Activated CD4-positive, alpha-beta memory T cell treated with anti-CD3 and anti-CD28 coated beads for 36 hours (primary cell): ENCODE data around the gene APOBEC3H. TPM values are rescaled to one million over a fixed set of nuclear protein-coding genes. Genes with fewer than 3 reads are reported as not detected.

Experiments used
- CTCF ChIA-PET: fragments of 350-600 bp; sonication (Branson Sonifier 250); formaldehyde crosslinking; loops from one replicate; lab custom pipeline; 2021; ENCODE audit warnings: antibody characterized with exemption, inconsistent platforms; lab: Charles Lee
- POLR2A ChIA-PET: fragments of 350-600 bp; sonication (Branson Sonifier 250); formaldehyde crosslinking; loops from one replicate; lab custom pipeline; 2021; ENCODE audit warnings: antibody characterized with exemption; lab: Charles Lee
- DNase-seq: peaks from one replicate; pipeline ENCODE4 v3.0.0-alpha.2; 2020
- H3K27ac Mint-ChIP-seq: one replicate; pipeline ENCODE4 v1.8.0; 2021; ENCODE audit warnings: mixed read lengths
- H3K27me3 Mint-ChIP-seq: one replicate; pipeline ENCODE4 v1.8.0; 2021; ENCODE audit warnings: mixed read lengths
- H3K36me3 Mint-ChIP-seq: one replicate; pipeline ENCODE4 v1.8.0; 2021; ENCODE audit warnings: mixed read lengths
- H3K4me1 Mint-ChIP-seq: one replicate; pipeline ENCODE4 v1.8.0; 2021; ENCODE audit warnings: low read depth, mixed read lengths
- H3K4me3 Mint-ChIP-seq: one replicate; pipeline ENCODE4 v1.8.0; 2021; ENCODE audit warnings: mild to moderate bottlenecking, mixed read lengths
- H3K9me3 Mint-ChIP-seq: one replicate; pipeline ENCODE4 v1.8.0; 2021; ENCODE audit warnings: mixed read lengths
- intact Hi-C: fragments of 100-400 bp; cut with micrococcal nuclease; formaldehyde crosslinking; loops from one replicate; pipeline ENCODE4 v1.15.1; 2023
- total RNA-seq, 2 experiments: library from RNA; stranded (reverse); gene quantifications; one replicate each; pipeline ENCODE4 v1.2.3, GENCODE V29; 2021

The APOBEC3H gene
- total RNA-seq, 2 experiments from 2014 or later, result 23.6 to 25.3 TPM

DNA sequence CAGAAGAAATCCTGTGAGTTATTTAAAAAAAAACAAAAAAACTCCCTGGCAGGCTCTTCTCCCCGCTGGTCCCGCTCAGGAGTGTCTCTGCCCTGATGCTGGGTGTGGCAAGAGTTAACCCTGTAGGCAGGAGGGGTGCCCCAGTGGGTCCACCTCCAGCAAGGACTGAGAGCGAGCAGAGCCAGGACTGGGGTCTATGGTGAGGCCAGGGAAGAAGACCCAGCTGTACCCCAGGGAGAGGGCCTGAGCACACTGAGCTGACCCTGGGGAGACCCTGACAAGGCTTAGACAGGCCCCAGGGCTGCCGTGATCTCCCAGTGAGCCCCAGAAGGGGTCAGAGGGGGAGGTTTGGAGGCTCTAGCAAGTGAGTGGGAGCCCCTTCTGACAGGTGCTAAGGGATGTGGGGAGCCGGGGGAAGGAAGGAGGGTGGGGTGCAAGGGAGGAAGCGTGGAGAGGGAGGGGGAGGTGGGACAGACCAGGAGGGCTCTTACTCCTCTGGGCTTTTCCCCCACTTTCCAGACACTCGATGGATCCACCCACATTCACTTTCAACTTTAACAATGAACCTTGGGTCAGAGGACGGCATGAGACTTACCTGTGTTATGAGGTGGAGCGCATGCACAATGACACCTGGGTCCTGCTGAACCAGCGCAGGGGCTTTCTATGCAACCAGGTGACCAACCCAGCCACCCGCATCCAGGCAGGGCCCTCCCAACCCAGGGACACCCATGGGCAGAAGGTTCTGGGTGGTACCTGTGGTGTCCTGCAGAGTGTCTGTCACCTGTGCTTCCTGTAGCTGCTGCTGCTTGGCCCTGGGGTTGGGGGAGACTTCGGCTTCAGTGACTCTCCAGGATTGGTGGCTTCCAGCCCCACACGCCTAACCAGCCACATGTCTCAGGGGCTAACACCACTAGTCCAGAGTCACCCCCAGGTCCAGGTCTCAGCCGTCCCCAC, 13.6 kb upstream of the APOBEC3H start:
- H3K27me3 Mint-ChIP-seq, result no peaks in the 10 kb centered on the region
- H3K36me3 Mint-ChIP-seq, result peaks cover 29% of the 10 kb centered on the region
- H3K27ac Mint-ChIP-seq, result no peak overlapping the region
- POLR2A ChIA-PET, result interaction anchor here (0.5 kb wide), 1 partner anchor 32 kb away, joined by 3 read pairs; no protein-coding TSS in a partner anchor
- H3K4me3 Mint-ChIP-seq, result no peak overlapping the region
- CTCF ChIA-PET, result no interaction called here
- no peaks in the 10 kb centered on the region for H3K9me3 Mint-ChIP-seq
- DNase-seq, result no peak
- intact Hi-C loops, result loop anchor here (5.0 kb wide), 1 partner anchor 34 kb away; no protein-coding TSS in a partner anchor
- H3K4me1 Mint-ChIP-seq, result peaks cover 56% of the 10 kb centered on the region

DNA sequence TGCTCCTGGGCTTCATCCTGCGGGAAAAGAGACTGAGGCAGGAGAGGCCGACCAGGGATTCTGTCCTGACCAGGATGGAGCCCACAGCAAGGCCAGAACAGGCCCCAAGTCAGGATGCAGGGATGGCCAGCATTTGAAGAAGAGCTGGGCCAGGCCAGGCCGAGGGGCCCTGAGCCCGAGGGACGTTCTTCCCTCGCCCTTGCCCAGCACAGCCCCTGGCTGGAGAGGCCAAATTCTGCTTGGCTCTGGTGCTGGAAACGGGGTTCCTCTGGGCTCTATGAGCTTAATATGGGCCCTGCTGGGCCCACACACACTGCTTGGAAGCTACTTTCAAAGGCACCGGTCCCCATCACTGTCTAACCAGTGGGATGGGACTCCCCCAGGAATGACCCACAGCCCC, 12.4 kb upstream of the APOBEC3H start:
- ChIA-PET CTCF (no interaction called here), POLR2A (no interaction called here)
- H3K27ac Mint-ChIP-seq, result no peak overlapping the region
- intact Hi-C loops, result loop anchor here (5.0 kb wide), 1 partner anchor 33 kb away; no protein-coding TSS in a partner anchor
- H3K36me3 Mint-ChIP-seq, result peaks cover 26% of the 10 kb centered on the region
- no peaks in the 10 kb centered on the region for H3K9me3 Mint-ChIP-seq
- H3K4me3 Mint-ChIP-seq, result no peak overlapping the region
- DNase-seq, result no peak
- peaks cover 63% of the 10 kb centered on the region for H3K4me1 Mint-ChIP-seq
- H3K27me3 Mint-ChIP-seq, result no peaks in the 10 kb centered on the region

DNA sequence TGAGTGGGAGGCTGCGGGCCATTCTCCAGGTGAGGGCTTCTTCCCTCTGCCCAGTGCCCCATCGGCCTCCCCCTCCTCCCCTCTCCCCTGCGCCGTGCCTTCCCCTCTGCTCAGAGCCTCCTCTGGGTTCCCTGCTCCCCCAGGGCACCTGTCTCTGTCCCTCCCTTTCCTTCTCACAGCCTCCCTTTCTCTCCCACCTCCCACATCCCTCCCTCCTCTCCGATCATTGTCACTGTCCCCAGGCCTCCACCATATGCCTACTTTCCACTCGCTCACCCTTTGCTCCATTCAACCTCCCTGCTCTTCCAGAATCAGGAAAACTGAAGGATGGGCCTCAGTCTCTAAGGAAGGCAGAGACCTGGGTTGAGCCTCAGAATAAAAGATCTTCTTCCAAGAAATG, 9.9 kb upstream of the APOBEC3H start:
- H3K4me1 Mint-ChIP-seq, result peaks cover 66% of the 10 kb centered on the region
- CTCF ChIA-PET, result no interaction called here

DNA sequence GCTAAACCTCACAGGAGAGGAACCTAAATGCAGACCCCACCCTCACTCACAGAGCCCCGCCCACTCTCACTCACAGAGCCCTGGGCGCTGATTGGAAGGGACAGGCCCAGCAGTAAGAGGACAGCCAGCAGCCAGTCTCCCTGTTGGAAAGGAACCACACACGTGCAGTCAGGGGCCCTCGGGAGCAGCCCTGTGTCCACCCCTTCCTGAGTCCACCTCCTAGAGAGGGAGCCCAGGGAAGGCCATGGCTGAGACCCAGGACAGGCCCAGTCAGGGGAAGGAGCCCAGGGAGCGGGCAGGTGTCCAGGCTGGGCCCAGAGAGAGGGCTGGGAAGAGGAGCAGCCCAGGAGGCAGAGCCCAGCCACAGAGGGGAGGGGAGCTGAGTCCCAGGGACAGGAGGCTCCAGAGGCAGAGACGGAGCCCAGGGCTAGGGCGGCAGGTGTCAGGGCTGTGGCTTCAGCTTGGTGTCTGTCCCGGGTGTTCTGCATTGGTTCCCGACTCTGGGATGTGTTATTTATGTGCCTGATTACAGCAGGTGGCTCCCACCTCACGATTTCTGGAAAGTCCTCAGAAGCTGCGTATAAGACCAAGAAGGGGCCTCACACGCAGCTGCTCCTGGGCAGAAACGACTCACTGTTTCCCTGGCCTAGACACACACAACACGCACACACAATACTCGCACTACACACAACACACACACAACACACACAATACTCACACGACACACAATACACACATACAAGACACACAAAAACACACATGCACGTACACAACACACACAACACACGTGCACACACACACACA, 9.0 kb upstream of the APOBEC3H start:
- ChIA-PET POLR2A (interaction anchor here (0.6 to 1.5 kb wide), 4 partner anchors 10 to 230 kb away, joined by 3 to 6 read pairs (median 4); no protein-coding TSS in a partner anchor), CTCF (no interaction called here)
- peaks cover 12% of the 10 kb centered on the region for H3K36me3 Mint-ChIP-seq
- intact Hi-C loops, result no loop called here
- peaks cover 72% of the 10 kb centered on the region for H3K4me1 Mint-ChIP-seq
- no peaks in the 10 kb centered on the region for H3K27me3 Mint-ChIP-seq
- H3K27ac Mint-ChIP-seq, result peak overlapping the region; percentile 81
- no peak overlapping the region for H3K4me3 Mint-ChIP-seq
- no peaks in the 10 kb centered on the region for H3K9me3 Mint-ChIP-seq
- no peak for DNase-seq

More for the DNA sequence above, 9.9 kb upstream of the APOBEC3H start:
- DNase-seq, result no peak
- Mint-ChIP-seq H3K27ac (peak overlapping the region; percentile 63), H3K9me3 (no peaks in the 10 kb centered on the region), H3K27me3 (no peaks in the 10 kb centered on the region), H3K36me3 (peaks cover 12% of the 10 kb centered on the region), H3K4me3 (no peak overlapping the region)
- POLR2A ChIA-PET, result no interaction called here
- intact Hi-C loops, result no loop called here

DNA sequence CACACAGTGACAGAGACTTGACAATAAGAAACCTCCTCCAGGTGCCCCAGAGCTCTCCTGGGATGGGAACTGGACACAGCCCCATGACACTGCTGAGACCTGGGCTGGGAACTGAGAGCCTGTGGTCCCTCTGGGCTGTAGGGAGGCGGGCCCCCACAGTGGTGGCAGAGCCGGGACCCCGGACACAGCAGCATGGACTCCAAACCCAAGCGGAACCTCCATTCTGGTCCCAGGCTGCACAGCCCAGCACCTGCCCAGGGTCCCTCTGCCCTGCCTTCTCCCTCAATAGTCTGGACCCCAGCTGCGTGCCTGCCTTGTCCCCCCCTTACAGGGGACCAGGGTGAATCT, 8.4 kb upstream of the APOBEC3H start:
- Mint-ChIP-seq H3K36me3 (peaks cover 12% of the 10 kb centered on the region), H3K4me1 (peaks cover 70% of the 10 kb centered on the region), H3K9me3 (no peaks in the 10 kb centered on the region), H3K27me3 (no peaks in the 10 kb centered on the region), H3K4me3 (no peak overlapping the region), H3K27ac (peak overlapping the region; percentile 96)
- intact Hi-C loops, result no loop called here
- ChIA-PET CTCF (interaction anchor here (2.5 kb wide), 1 partner anchor 29 kb away, joined by 7 read pairs; no protein-coding TSS in a partner anchor), POLR2A (interaction anchor here (1.0 to 1.5 kb wide), 3 partner anchors 10 to 230 kb away, joined by 4 to 6 read pairs (median 5); no protein-coding TSS in a partner anchor)
- no peak for DNase-seq

DNA sequence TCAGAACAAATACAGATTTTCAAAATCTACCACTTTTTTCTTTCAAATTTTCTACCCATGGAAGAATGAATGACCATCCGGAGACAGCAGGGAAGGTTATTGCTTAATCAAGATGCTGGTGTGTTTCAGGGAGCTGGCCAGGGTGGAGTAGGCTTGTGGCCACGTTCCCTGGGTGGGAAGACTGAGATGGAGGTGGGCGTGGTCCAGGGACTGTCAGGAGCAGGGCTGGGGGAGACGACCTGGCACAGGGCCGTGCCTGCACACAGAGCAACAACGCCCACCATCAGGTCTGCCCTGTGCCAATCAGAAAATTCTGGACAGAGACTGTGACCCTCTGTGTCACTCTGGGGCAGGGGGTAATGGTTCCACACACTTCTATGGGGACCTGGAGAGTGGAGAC, 7.1 kb upstream of the APOBEC3H start:
- ChIA-PET POLR2A (interaction anchor here (0.6 to 2.3 kb wide), 3 partner anchors 9 to 25 kb away, joined by 4 to 9 read pairs (median 5); no protein-coding TSS in a partner anchor), CTCF (interaction anchor here (1.2 to 2.5 kb wide), 2 partner anchors 24 to 28 kb away, joined by 3 to 7 read pairs; no protein-coding TSS in a partner anchor)
- Mint-ChIP-seq H3K36me3 (peaks cover 12% of the 10 kb centered on the region), H3K27me3 (no peaks in the 10 kb centered on the region), H3K4me1 (peaks cover 79% of the 10 kb centered on the region), H3K9me3 (no peaks in the 10 kb centered on the region), H3K4me3 (peak overlapping the region; percentile 50), H3K27ac (peak overlapping the region; percentile 96)
- intact Hi-C loops, result loop anchor here (1.0 to 10.0 kb wide), 7 partner anchors 9 to 335 kb away; partner anchors contain the start of genes APOBEC3C, CBX6 and SUN2
- no peak for DNase-seq

DNA sequence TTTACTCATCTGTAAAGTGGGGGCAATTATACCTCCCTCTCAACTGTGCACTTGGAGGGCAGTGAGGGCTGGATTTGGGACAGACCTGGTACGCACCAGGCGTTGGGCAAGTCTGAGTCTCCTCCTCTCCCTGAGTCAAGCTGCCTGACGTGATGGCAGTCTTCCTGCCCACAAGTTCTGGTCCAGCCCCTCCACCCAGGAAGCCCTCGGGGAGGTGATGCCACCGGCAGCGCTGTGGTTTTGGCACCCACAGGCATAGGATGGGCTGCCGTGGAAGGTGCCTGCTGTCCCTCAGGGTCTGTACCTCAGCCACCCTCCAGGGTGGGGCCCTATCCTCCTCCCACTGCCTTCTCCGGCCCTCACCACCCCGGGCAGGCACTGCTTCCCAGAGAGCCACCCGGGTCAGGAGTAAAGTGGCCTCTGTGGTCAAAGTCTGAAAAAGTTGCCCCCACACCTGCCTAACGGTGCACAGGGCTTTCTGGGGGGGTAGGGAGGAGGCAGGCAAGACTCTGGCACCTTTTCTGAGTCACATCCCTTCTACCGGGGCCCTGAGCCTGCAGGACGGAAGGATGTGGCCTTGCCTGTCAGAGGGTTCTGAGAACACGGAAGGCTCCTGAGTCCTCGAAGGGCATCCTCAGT, 6.5 kb upstream of the APOBEC3H start:
- Mint-ChIP-seq H3K9me3 (no peaks in the 10 kb centered on the region), H3K27ac (peak overlapping the region; percentile 96), H3K36me3 (peaks cover 10% of the 10 kb centered on the region), H3K4me1 (peaks cover 85% of the 10 kb centered on the region), H3K4me3 (peak overlapping the region; percentile 50), H3K27me3 (no peaks in the 10 kb centered on the region)
- POLR2A ChIA-PET, result interaction anchor here (0.6 to 2.3 kb wide), 5 partner anchors 9 to 29 kb away, joined by 3 to 9 read pairs (median 5); no protein-coding TSS in a partner anchor
- CTCF ChIA-PET, result interaction anchor here (1.2 to 2.5 kb wide), 2 partner anchors 23 to 28 kb away, joined by 3 to 7 read pairs; no protein-coding TSS in a partner anchor
- intact Hi-C loops, result loop anchor here (1.0 to 10.0 kb wide), 7 partner anchors 9 to 336 kb away; partner anchors contain the start of genes APOBEC3C, CBX6 and SUN2
- DNase-seq, result peak; percentile 95

DNA sequence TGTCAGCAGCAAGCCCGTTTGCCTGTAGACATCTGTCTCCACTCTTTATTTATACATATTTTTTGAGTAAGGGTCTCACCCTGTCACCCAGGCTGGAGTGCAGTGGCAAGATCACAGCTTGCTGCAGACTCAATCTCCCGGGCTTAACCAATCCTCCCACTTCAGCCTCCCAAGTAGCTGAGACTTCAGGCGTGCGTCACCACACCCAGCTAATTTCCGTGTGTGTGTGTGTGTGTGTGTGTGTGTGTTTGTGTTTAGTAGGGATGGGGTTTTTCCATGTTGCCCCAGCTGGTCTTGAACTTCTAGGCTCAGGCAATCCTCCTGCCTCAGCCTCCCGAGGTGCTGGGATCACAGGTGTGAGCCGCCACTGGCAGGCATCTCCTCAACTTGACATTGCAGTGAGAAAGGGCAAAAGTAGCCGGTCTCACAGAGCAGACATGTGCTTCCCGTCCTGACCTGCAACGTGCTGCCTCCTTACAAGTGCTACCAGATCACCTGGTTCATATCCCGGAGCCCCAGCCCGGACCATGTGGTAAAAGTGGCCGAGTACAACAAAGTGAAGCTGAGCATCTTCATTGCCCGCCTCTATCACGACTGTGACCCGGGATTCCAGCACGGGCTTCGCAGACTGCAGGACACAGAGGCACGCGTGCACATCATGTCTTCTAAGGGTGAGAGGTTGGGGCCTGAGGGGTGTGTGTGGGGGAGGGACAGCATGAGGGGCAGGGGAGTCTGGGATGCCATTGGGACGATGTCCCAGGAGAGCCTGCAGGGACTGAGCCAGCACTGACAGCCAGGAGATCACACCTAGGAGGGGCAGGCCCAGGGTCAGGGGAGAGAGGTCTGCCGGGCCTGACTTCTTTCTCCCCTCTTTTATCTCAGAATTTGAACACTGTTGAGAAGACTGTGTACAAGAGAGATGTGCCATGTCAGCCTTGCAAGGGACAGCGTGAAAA, 5.6 kb upstream of the APOBEC3H start:
- peak overlapping the region; percentile 96 for H3K27ac Mint-ChIP-seq
- H3K27me3 Mint-ChIP-seq, result no peaks in the 10 kb centered on the region
- intact Hi-C loops, result loop anchor here (1.0 to 10.0 kb wide), 6 partner anchors 22 to 337 kb away; partner anchors contain the start of genes CBX6 and SUN2
- H3K9me3 Mint-ChIP-seq, result no peaks in the 10 kb centered on the region
- ChIA-PET CTCF (interaction anchor here (0.8 to 2.5 kb wide), 4 partner anchors 8 to 31 kb away, joined by 3 to 7 read pairs (median 3); no protein-coding TSS in a partner anchor), POLR2A (interaction anchor here (0.6 to 2.3 kb wide), 4 partner anchors 8 to 28 kb away, joined by 3 to 9 read pairs (median 5); no protein-coding TSS in a partner anchor)
- DNase-seq, result no peak
- peak overlapping the region; percentile 50 for H3K4me3 Mint-ChIP-seq
- peaks cover 8% of the 10 kb centered on the region for H3K36me3 Mint-ChIP-seq
- peaks cover 88% of the 10 kb centered on the region for H3K4me1 Mint-ChIP-seq

DNA sequence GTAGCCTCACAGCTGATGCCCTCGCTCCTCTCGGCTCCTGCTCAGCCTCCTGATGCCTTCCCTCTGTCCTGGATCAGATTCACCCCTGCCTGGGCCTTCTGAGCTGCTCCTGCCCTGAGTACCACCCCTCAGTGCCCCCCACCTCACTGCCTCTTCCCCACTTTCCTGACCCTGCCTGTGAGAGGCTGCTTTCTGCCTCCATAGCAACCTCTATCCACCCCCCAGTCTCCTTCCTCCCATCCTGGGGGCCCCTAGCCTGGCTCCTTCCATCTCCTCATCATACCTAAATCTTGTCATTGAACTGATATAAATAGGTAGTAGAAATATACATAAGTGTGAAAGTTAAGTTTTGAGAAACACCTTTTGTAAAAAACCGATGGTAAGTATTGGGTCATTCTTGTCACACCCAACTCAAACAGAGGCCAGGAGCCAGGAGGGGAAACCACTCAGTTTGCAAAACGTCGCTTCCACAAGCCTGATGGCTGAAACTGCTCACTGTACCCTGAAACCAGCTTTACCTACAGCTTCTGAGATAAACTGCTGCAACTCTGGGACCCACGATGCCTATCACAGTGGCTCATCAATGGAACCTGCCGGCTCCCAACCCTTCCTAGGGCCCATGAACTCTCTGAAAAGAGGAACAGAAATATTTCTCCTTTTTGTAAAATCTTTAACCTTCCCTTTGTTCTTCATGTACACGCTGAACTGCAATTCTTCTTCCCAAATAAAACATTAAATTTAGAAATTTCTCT, 4.8 kb upstream of the APOBEC3H start:
- POLR2A ChIA-PET, result interaction anchor here (1.0 to 2.3 kb wide), 4 partner anchors 21 to 339 kb away, joined by 4 to 9 read pairs (median 5); no protein-coding TSS in a partner anchor
- H3K36me3 Mint-ChIP-seq, result peaks cover 3% of the 10 kb centered on the region
- no peaks in the 10 kb centered on the region for H3K27me3 Mint-ChIP-seq
- no peaks in the 10 kb centered on the region for H3K9me3 Mint-ChIP-seq
- intact Hi-C loops, result loop anchor here (1.0 to 10.0 kb wide), 6 partner anchors 21 to 337 kb away; partner anchors contain the start of genes CBX6 and SUN2
- DNase-seq, result peak; percentile 82
- H3K27ac Mint-ChIP-seq, result peak overlapping the region; percentile 96
- H3K4me1 Mint-ChIP-seq, result peaks cover 88% of the 10 kb centered on the region
- peak overlapping the region; percentile 50 for H3K4me3 Mint-ChIP-seq
- CTCF ChIA-PET, result interaction anchor here (1.1 to 1.2 kb wide), 2 partner anchors 22 to 30 kb away, joined by 3 read pairs; no protein-coding TSS in a partner anchor
